GM19452 (cell line): Measurements from ENCODE around the gene DOK5.
A peak's percentile ranks its signal among the peaks of the same experiment; 100 is the strongest.

Experiments used
- ATAC-seq: cut with Tn5 transposase; IDR thresholded peaks from one replicate; pipeline ENCODE4 v1.9.1; 2021; ENCODE audit not compliant: unreplicated experiment

Gene DOK5

GRCh38 chr20:54606380-54606779 is 131.0 kb downstream of the DOK5 start:
- ATAC-seq, result no peak

DNA sequence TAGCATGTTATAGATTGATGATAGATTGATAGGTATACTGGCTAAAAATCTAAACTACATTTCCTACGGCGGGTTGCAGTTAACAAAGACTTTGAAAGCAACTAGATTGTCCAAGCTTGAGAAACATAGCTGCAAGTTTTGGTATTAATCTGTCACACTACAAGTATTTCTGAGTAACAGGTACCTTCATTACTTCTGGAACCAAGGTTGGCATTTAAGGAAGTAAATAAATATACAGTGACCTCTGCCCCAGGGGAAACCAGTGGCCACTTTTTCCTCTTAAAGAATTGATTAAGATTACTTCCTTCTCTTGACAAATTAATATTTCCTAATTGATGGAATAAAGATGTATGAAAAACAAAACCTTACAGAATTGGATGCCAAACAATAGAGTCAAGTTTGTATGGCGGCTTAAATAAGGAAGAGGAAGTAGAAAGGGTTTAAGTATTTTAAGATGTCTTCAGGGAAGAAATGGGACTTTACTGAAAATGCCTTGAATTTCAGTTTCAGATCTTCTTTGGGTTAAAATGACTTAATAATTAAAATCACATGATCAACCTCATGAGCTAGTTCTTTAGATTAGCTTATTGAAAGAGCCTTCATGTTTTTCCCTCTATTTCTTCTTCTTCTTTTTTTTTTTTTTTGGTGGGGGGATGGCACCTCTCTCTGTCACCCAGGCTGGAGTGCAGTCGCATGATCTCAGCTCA is 132.8 kb downstream of the DOK5 start:
- no peak for ATAC-seq

DNA sequence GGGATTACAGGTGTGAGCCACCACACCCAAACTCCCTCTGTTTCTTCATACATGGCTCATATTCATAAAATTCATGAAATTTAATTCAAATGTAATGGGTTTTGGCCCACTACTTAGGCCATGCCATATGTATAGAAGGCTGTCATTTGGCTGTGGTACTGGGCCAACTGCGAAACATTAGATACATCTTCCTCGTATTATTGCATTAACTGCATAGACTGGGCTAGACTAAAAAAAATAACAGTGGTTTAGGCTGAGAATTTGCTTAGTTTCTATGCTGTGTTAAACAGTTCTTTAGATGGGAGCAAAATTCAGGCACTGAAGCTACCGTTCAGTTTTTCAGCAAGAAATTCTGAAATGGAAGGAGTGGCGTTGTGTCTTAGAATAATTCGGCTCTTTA is 133.6 kb downstream of the DOK5 start:
- no peak for ATAC-seq

GRCh38 chr20:54611708-54612412 is 136.5 kb downstream of the DOK5 start:
- ATAC-seq, result no peak

- no peak for ATAC-seq
Measured at GRCh38 chr20:54618412-54618811, 143.0 kb downstream of the DOK5 start.

DNA sequence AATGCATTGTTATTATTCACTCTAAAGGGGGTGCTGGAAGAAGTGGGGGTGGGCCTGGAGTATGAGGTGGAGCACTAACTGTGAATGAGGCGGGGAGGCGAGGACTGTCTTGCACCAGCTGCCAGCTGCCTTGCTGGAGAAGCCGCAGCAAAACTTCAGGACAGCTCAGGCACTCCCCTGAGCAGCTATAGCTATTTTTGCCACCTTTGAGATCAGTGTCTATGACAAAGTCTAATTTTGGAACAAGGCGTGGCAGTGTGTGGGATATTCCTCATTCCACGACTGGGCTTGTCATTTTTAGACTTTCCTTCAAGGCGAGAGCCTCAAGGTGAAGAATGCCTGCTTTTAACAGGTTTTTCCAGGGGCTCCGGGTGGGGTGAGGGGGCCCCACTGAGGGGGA is 143.8 kb downstream of the DOK5 start:
- ATAC-seq, result no peak

DNA sequence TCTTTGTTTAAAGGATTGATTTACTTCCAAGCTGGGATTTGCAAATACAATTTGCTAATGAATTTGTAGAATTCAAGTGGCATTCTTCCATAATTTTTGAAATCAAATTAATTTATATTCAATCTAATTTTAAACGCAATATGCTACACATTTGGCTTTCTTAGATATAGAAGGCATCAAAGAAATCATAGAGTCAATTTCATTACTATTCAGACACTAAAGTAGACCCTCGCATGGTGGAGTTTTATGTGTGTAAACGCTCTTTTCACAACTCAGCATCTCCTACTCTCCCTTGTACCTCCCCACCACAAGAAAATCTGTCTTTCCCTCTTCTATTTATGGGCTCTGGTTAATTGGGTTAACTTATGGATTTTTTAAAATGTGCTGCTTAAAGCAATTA is 144.3 kb downstream of the DOK5 start:
- no peak for ATAC-seq

DNA sequence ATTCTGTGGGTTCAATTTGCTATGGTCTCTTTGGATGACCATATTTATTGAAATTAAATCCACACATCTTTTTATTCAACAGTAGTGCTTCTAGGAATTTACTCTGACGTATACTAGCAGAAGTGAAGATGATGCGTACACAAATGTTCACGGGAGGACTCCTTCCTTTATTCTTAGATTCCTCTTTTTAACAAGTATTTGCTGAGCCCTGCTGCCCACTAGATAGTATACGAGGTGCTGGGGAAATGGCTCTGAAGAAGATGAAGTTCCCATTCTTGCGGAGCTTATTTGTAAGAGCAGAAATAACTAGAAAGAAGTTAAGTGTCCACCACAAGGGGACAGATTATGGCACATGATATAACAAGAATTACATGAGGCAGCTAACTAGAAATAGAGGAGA is 145.2 kb downstream of the DOK5 start:
- no peak for ATAC-seq

DNA sequence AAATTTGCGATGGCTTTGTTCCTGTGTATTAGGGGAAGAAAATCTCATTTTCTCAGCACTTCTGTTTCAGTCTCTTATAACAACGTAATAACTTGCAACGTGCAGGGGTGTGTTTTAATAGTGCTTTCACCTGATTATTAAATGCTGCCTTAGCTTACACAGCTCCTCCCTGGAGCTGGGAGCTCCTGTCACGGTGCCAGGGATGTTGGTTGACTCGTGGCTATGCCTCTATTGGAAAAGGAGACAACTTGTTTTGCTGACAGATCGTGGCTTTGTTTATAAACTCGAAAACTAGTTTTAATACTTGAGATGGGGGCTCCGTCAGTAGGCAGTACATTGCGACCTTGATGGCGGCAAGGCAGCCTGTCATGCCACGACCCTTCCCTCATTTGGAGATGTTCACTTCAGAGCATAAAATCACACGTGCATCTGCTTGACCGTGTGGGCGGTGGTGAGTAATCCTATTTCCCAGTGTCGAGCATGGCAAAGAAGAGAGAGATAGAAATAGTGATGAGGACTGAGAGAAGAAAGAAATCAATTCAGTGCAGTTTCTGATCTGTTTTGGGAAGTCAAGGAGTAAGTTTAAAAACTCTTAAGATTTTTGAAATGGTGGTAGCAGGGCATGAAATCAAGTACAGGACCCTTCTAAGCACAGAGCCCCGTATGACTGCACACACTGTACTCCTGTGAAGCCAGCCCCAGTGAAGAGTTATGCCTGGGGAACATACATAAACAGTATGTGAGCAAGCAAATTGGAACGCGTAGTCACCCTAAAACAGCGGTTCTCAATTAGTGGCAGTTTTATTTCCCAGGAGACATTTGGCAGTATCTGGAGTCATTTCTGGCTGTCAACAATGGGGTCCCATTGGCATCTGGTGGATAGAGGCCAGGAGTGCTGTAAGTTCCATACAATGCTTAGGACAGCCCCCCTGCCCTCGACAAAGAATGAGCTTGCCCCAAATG is 147.2 kb downstream of the DOK5 start:
- ATAC-seq, result no peak

GRCh38 chr20:54623991-54624569 is 148.7 kb downstream of the DOK5 start:
- no peak for ATAC-seq

DNA sequence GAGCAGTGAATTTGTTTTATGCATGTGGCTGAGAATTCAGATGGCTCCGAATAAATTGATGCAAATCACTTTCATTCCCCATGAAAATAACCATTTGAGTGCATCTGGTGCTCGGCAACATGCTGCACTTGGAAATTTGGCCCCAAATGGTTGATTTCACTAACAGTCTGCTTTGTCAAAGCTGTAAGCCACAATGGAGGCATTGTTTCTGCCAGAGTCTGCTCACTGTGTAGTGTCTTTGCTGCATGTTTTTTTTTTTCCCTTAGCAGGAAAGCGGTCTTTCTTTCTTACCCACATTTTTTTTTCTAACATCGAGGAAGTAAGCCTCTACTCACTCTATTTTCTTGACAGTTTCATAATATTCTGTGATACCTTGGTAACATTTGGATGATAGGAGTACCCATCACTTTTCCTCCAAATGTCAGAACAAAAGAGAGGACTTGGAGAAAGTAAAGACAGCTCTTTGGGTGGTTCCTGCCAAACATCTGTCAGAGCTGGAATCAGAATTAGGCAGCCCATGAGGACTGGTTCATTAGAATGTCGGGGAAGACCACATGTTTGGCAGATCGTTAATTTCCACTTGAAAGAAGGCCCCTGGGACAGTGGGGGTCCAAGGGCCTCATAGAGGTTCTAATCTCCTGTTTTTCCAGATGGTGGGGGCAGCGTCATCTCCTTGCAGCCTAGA is 149.5 kb downstream of the DOK5 start:
- ATAC-seq, result no peak

GRCh38 chr20:54625497-54625896 is 150.1 kb downstream of the DOK5 start:
- ATAC-seq, result no peak

DNA sequence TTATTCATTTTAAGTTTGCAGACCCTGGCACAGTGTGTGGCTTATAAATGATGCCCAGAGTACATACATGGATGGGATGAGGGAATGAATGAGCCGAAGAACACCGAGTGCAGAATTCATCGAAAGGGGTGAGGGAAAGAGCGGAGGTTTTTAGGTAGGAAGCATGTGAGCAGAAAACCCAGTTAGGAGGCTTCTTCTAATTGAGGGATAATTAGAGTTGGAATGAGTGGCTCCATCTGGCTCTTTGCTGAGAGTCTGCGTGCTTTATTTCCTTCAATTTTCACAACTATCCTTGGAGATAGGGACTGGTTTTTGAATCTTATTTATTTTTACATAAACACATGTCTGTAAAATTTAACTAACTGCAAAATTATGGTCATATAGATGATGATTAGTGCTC is 150.7 kb downstream of the DOK5 start:
- ATAC-seq, result no peak

GRCh38 chr20:54629632-54630031 is 154.2 kb downstream of the DOK5 start:
- ATAC-seq, result no peak

- ATAC-seq, result no peak
Measured at GRCh38 chr20:54630582-54630981, 155.2 kb downstream of the DOK5 start.

- ATAC-seq, result no peak
Measured at GRCh38 chr20:54631059-54631458, 155.7 kb downstream of the DOK5 start.

GRCh38 chr20:54633374-54634355 is 158.3 kb downstream of the DOK5 start:
- ATAC-seq, result peak; percentile 94

DNA sequence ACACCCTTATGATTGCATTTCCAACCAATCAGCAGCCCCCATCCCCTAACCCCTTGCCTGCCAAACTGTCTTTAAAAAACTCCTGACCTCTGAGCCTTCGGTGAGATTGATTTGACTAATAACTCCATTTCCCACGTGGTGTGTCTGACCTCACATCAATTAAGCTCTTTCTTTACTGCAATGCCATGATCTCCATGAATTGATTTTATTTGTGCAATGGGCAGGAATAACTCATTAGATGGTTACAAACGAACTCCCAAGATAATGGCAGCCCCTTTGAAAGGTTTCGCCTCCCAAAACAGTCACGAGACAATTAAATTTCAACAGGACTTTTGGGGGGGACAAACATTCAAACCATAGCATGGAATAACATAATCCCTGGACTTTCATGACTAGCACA is 161.2 kb downstream of the DOK5 start:
- ATAC-seq, result no peak

- no peak for ATAC-seq
Measured at GRCh38 chr20:54639941-54640340, 164.5 kb downstream of the DOK5 start.
